Superior temporal gyrus (tissue), 1 donor: ENCODE measurements around the gene KLHDC9.

ENCODE experiments used
- DNase-seq: peaks from one replicate; pipeline ENCODE4 v3.0.0-alpha.2; 2016; ENCODE audit errors: extremely low spot score

KLHDC9 gene

DNA sequence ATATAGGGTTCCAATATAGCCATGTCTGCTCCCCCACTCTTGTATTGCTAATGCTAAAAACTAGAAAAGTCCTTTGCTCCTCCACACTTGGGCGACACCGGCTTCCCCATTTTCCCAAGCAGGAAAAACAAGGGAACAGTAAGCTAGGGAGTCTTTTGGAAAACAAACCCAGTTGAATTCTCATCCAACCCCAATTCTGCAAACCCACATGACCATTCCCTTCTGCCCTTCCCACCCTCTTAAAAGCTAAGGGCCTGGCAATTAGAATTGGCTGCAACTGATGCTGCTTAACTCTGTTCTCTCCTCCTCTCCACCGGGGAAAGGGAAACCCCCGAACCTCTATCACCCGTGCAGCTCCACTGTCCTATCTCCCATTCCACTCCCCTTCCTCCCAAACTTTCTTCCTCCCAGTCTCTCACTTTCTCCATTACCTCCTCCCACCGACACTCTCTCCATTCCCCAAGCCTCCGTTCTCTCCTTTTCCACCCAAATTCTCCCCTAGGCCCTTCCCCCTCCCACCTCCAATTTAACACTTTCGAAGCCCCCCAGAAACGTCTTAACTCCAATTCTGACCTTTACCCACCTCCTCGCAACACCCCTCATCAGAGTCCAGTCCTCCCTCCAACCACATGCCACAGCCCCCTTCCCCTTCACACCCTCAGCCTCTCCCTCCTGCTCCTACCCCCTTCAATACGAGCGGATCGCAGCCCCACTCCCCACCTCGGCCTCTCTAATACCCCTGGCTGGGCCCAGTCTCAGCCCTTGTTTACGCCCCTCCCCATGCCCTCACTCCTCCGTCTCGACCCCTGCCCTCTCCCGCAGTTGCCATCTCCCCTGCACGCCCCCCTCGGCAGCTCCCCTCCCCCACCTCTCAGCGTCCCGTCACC lies 33.6 kb downstream of the KLHDC9 start:
- DNase-seq: no peak

DNA sequence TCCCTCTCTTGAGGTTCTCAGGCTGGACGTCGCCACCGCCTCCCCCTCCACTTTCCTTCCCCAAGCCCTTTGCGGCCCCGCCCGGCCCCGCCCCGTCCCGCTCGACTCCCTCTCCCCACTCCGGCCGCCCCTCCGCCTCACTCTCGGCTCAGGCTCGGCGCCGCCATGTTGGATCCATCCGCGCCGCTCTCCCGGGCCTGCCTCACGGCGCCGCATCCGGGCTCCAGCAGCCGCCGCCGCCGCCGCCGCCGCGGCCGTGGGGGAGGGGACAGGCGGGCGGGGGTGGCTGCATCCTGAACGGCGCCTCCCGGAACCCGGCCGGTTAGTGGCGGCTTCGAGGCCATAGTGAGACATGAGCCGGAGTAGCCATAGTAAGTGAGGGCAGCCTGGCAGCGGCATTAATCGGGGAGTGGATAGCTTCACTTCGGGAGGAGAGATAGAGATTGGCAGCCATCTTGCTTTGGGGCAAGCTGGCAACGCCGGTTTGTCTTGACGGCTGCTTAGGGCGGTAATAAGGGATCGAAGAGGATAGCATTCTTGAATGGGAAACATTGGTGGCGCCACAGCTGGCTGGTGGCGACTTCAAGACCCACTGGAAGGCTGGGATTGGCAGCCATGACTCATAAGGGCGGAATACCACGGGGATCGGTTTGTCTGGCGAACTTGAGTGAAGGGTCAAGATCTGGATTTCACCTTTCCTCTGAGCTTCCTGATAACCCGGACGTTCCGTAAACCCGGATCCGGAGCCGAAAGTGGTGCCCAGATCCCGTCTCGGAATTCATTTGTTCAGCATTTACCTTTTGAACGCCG lies 34.5 kb downstream of the KLHDC9 start, which contains the start of gene DEDD:
DEDD (minus strand) TSS at position 258 of the 810 bp plus-strand sequence. CDS start 8,205 bp downstream, outside the sequence.
- DNase-seq: peak; percentile 97

- no peak for DNase-seq
These were observed 35.1 kb downstream of the KLHDC9 start for GRCh38 chr1:161133220-161133740.

- DNase-seq: no peak
These were observed 39.7 kb downstream of the KLHDC9 start for GRCh38 chr1:161137881-161138280.

DNA sequence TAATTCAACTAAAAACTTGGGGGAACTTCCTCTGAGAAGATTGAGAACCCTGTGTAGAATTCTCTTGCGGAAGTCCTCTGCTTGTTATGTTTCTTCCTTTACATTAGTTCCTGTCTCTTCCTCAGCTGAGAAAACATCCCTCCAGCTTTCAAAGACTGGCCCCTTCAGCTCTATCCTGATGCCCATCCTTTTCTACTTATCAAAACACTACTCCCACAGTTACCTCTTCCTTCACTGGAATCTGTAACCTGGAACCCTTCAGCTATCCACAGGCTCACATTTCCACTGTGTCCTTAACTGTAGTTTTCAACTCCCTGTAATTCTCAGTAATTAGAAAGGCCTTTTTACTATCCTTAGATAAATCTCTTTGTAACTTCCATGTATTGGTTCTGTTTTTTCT lies 40.3 kb downstream of the KLHDC9 start:
- no peak for DNase-seq

DNA sequence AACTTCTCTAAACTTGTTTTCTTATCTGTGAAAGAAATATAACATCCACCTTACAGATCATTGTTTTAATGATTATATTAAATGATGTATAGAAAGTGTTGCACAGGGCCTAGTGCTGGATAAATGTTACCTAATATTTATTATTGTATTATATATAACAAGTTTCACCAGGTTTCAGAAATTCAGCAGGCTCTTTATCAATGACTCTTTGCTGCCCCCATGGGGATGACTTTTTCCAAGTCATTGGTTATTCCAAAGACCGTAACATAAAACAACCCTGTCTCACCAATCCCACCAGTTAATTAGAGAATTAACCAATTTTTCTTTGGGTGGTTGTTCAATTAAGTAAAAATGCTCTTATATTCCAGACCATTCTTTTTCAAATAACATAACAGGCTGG lies 41.6 kb downstream of the KLHDC9 start:
- peak; percentile 68 for DNase-seq

GRCh38 chr1:161140755-161141400 lies 42.7 kb downstream of the KLHDC9 start:
- DNase-seq: no peak

GRCh38 chr1:161145832-161146231 lies 47.7 kb downstream of the KLHDC9 start:
- DNase-seq: no peak
